ENCODE results near the gene POGK. TPM values are rescaled to one million over a fixed set of nuclear protein-coding genes. Genes with fewer than 3 reads are reported as not detected.

The POGK gene
- polyA plus RNA-seq, 3 donors = 10.6 to 13.0 (median 10.9) TPM

- H3K27me3 Mint-ChIP-seq (ENCODE audit: low read depth in 3 of 3) = peaks cover 0 to 6% (median 3%) of the 10 kb centered on the region in 3 donors
- intact Hi-C loops (cut with micrococcal nuclease) = loop anchor here (10.0 kb wide), 2 partner anchors 165 to 335 kb away; partner anchors contain the start of gene POU2F1 (in 1 of the 2)
- TF ChIP-seq CTCF (IDR thresholded peaks at IDR 0.05) = no peak
These were observed 50.5 kb downstream of the POGK start for GRCh38 chr1:166889776-166890175.

GRCh38 chr1:166895766-166896165 lies 56.5 kb downstream of the POGK start:
- Histone ChIP-seq H3K36me3 (replicated peaks in 1 of 2; ENCODE audit: control insufficient read depth in 1 of 2, insufficient read depth in 2 of 2, low read length in 2 of 2) (no peaks in the 10 kb centered on the region), H3K4me3 (replicated peaks in 1 of 3; ENCODE audit: low read depth in 2 of 3, low read length in 3 of 3) (no peak overlapping the region), H3K27me3 (ENCODE audit: control insufficient read depth in 2 of 2, insufficient read depth in 2 of 2, low read length in 2 of 2) (no peaks in the 10 kb centered on the region), H3K4me2 (replicated peaks; ENCODE audit: extremely low read depth, low read length, poor library complexity, severe bottlenecking) (no peak overlapping the region), H4K20me1 (ENCODE audit: insufficient read depth, low read length) (no peaks in the 10 kb centered on the region), H3K79me2 (ENCODE audit: insufficient read depth, low read length) (no peaks in the 10 kb centered on the region), H3K9me3 (replicated peaks in 1 of 2; ENCODE audit: control insufficient read depth in 1 of 2, insufficient read depth in 1 of 2, low read length in 2 of 2) (peaks cover 12 to 13% of the 10 kb centered on the region in 2 donors), H3K4me1 (ENCODE audit: control insufficient read depth in 1 of 2, insufficient read depth in 2 of 2, low read length in 2 of 2) (peaks cover 0 to under 1% of the 10 kb centered on the region in 2 donors), H3K9ac (ENCODE audit: insufficient read depth, low read length, poor library complexity, severe bottlenecking) (no peak overlapping the region), H3K27ac (ENCODE audit: low read depth in 1 of 2, low read length in 2 of 2) (no peak overlapping the region), H2AFZ (ENCODE audit: insufficient read depth, low read depth, low read length, poor library complexity, severe bottlenecking) (no peak overlapping the region)
- no peak for DNase-seq
- H3K27ac Mint-ChIP-seq = no peak overlapping the region
- WGBS (ENCODE audit: insufficient coverage) = no CpG with 5 or more reads among the region's 4 CpGs
- no peak overlapping the region for H3K4me3 Mint-ChIP-seq
- H3K36me3 Mint-ChIP-seq = no peaks in the 10 kb centered on the region
- H3K27me3 Mint-ChIP-seq (ENCODE audit: low read depth in 3 of 3) = peaks cover 0 to 5% (median 0%) of the 10 kb centered on the region in 3 donors
- TF ChIP-seq CTCF (IDR thresholded peaks at IDR 0.05) = no peak
- H3K9me3 Mint-ChIP-seq = peaks cover 11 to 14% (median 13%) of the 10 kb centered on the region in 7 donors
- intact Hi-C loops (cut with micrococcal nuclease) = no loop called here
- H3K4me1 Mint-ChIP-seq = no peaks in the 10 kb centered on the region

More at GRCh38 chr1:166889776-166890175, 50.5 kb downstream of the POGK start:
- H3K79me2 ChIP-seq (ENCODE audit: insufficient read depth, low read length) = no peaks in the 10 kb centered on the region
- H3K9ac ChIP-seq (ENCODE audit: insufficient read depth, low read length, poor library complexity, severe bottlenecking) = no peak overlapping the region
- no peaks in the 10 kb centered on the region for H3K36me3 ChIP-seq (replicated peaks in 1 of 2; ENCODE audit: control insufficient read depth in 1 of 2, insufficient read depth in 2 of 2, low read length in 2 of 2)
- Mint-ChIP-seq H3K4me3 (no peak overlapping the region), H3K27ac (no peak overlapping the region), H3K4me1 (peaks cover 3% of the 10 kb centered on the region), H3K9me3 (no peaks in the 10 kb centered on the region), H3K36me3 (no peaks in the 10 kb centered on the region)
- H3K4me1 ChIP-seq (ENCODE audit: control insufficient read depth in 1 of 2, insufficient read depth in 2 of 2, low read length in 2 of 2) = peaks cover 0 to 1% of the 10 kb centered on the region in 2 donors
- no peak overlapping the region for H2AFZ ChIP-seq (ENCODE audit: insufficient read depth, low read depth, low read length, poor library complexity, severe bottlenecking)
- no peak overlapping the region for H3K4me2 ChIP-seq (replicated peaks; ENCODE audit: extremely low read depth, low read length, poor library complexity, severe bottlenecking)
- no peaks in the 10 kb centered on the region for H4K20me1 ChIP-seq (ENCODE audit: insufficient read depth, low read length)
- H3K4me3 ChIP-seq (replicated peaks in 1 of 3; ENCODE audit: low read depth in 2 of 3, low read length in 3 of 3) = no peak overlapping the region
- no peak overlapping the region for H3K27ac ChIP-seq (ENCODE audit: low read depth in 1 of 2, low read length in 2 of 2)
- no peaks in the 10 kb centered on the region for H3K27me3 ChIP-seq (ENCODE audit: control insufficient read depth in 2 of 2, insufficient read depth in 2 of 2, low read length in 2 of 2)
- no peaks in the 10 kb centered on the region for H3K9me3 ChIP-seq (replicated peaks in 1 of 2; ENCODE audit: control insufficient read depth in 1 of 2, insufficient read depth in 1 of 2, low read length in 2 of 2)
- DNase-seq = no peak

All from CD14-positive monocyte (primary cell).